Stimulated activated naive CD4-positive, alpha-beta T cell treated with Interleukin-2 at 50 U/mL for 16 hours (primary cell): ENCODE results near the gene MYH11.
"Not testable (repeated sequence)": the region's sequence is repeated elsewhere in the genome, so short reads cannot be mapped to it uniquely, and the experiment has no call there.

Experiments used
- DNase-seq: peaks from one replicate; lab custom pipeline; 2025; lab: John Stamatoyannopoulos, UW

The MYH11 gene

DNA sequence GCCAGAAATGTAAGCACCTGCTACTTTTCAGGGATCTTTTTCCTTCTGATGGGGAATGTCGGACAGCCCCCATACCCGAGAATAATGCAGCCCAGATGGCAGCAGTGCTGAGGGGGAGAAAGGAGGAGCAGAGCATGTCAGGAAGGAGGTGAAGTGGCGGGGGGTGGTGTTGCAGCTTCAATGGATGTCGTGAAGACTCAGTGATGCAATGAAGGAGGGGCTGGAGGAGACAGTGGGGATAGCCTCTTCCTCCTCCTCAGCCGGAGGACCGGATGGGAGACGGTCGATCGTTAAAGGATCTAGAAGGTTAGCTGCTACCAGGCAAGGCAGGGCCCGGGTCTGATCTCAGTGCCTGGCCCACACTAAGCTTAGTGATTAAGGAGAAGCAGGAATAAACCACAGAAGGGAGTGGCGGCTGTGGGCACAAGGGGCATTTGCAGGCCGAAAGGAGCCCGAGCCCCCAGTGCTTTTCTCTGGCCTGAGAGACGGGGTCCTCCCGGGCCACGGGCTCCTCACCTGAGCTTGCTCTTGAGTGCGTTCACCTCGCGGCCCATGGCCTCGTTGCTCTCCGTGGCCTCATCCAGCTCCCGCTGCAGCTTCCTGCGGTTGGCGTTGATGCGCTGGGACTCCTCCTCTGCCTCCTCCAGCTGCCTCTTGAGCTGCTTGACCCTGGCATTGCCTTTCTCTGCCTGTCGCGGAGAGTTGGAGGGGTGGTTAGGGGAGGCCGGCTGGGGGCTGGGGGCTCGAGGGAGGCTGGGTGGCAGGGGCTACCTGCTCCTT is 142.2 kb downstream of the MYH11 start:
- no peak for DNase-seq

- no peak for DNase-seq
Observed at GRCh38 chr16:15708997-15709396, 147.8 kb downstream of the MYH11 start.

- no peak for DNase-seq
Observed at GRCh38 chr16:15708096-15708495, 148.7 kb downstream of the MYH11 start.

DNA sequence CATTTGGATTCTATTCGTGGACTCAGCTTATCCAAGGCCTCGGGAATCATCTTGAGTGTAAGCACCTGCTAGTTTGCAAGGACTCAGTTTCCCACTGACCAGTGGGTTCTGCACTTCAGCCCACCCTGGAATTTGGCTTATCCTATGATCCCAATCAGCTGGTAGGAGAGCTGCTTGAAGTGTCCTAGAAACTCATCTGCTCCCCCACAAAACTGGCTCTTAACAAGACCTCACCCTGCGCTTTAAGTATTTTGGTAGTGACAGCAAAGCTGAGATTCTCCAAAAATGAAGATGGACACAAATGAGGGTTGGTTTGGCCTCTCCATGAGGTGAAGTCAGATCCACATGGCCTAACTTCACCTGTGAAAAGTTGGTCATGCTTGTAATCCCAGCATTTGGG is 149.5 kb downstream of the MYH11 start:
- DNase-seq: no peak

GRCh38 chr16:15705064-15705565 is 151.7 kb downstream of the MYH11 start:
- no peak for DNase-seq

GRCh38 chr16:15704545-15704987 is 152.3 kb downstream of the MYH11 start:
- DNase-seq: peak; percentile 63

DNA sequence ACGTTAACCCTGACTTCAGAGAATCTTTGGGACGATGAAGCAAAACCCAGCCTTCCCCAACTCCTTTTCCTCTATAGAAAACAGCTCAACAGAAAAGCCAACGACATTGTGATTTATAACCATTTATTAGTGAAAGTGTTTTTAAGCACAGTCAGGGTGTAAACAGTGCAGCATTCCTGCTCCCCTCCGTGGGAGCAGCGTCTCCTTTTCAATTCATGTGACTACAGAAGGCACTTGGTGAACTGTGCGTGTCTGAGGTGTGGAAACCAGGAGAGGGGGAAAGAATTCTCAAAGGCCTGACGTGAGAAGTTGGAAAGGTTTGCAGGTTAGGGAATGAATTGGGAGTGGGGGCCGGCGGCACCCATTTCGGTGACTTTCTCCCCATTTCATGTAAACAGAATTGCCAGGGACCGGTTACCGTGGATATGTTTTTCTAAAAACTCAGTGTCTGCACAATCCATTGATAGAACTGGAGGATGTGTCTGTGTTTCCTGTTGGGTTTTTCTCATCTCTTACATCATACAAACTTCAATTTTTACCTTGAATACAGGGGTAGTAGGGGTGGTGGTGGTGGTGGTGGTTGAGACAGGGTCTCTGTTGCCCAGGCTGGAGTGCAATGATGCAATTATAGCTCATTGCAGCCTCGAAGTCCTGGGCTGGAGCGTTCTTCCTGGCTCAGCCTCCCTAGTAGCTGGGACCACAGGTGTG is 153.6 kb downstream of the MYH11 start:
- DNase-seq: no peak

- no peak for DNase-seq
Observed at GRCh38 chr16:15701975-15702970, 154.6 kb downstream of the MYH11 start.

- DNase-seq: no peak
Observed at GRCh38 chr16:15701367-15701766, 155.5 kb downstream of the MYH11 start.

GRCh38 chr16:15699819-15700218 is 157.0 kb downstream of the MYH11 start:
- no peak for DNase-seq

- no peak for DNase-seq
Observed at GRCh38 chr16:15694499-15694898, 162.3 kb downstream of the MYH11 start.

- DNase-seq: not testable (repeated sequence)
Observed at GRCh38 chr16:15692508-15692907, 164.3 kb downstream of the MYH11 start.

GRCh38 chr16:15691046-15691445 is 165.8 kb downstream of the MYH11 start:
- no peak for DNase-seq

DNA sequence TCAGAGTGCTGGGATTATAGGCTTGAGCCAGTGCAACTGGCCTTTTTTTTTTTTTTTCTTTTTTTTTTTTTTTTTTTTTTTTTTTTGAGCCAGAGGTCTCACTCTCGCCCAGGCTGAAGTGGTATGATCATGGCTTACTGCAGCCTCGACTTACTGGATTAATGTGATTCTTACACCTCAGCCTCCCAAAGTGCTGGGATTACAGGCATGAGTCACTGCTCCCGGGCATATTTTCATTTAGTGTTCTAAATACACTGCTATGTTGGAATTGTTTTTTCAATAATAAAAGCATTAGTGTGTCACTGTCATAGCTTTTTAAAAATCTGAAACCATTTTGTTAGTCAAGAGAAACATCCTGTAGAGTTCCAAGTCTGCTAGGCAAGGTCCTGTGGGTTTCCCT is 166.5 kb downstream of the MYH11 start:
- no peak for DNase-seq

DNA sequence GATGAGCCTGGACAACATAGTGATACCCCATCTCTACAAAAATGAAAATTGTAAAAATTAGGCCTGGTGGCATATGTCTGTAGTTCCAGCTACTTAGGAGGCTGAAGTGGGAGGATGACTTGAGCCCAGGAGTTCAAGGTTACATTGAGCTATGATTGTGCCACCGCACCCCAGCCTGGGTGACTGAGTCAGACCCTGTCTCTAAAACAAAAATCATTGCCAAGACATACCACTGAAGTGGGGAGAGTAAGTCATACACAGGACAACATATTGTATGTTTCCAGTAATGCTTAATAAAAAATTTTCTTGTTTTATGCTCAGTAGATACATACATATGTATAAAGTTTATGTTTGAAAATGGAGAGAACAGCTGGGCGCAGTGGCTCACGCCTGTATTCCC is 167.5 kb downstream of the MYH11 start:
- no peak for DNase-seq

DNA sequence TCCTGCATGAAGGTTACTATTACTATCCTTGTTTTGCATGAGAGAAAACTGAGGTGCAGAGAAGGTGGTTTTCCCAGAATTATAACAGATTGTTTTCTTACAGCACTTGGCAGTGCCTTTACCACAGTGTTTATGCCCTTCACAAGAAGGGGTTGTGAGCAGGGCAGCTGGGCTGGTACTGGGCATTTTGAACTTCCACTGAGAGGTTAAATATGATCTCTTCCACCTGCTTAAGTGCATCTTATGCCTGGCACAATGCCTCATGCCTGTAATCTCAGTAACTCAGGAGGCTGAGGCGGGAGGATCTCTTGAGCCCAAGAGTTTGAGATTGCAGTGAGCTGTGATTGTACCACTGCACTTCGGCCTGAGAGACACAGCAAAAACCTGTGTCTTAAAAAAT is 170.5 kb downstream of the MYH11 start:
- DNase-seq: no peak

GRCh38 chr16:15682105-15682570 is 174.7 kb downstream of the MYH11 start:
- DNase-seq: peak; percentile 47

DNA sequence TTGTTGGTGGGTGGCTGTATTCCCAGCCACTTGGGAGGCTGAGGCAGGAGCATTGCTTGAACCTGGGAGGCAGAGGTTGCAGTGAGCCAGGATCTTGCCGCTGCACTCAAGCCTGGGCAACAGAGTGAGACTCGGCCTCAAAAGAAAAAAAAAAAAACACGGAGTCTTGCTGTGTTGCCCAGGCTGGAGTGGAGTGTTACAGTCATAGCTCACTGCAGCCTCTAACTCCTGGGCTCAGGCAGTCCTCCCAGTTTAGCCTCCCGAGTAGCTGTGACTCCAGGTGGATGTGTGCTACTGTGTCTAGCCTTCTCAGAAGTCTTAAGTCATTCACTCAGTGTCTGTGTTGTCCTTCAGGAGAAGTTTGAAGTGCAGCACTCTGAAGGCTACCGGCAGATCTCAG is 179.4 kb downstream of the MYH11 start:
- no peak for DNase-seq

- no peak for DNase-seq
Observed at GRCh38 chr16:15676506-15676905, 180.3 kb downstream of the MYH11 start.

DNA sequence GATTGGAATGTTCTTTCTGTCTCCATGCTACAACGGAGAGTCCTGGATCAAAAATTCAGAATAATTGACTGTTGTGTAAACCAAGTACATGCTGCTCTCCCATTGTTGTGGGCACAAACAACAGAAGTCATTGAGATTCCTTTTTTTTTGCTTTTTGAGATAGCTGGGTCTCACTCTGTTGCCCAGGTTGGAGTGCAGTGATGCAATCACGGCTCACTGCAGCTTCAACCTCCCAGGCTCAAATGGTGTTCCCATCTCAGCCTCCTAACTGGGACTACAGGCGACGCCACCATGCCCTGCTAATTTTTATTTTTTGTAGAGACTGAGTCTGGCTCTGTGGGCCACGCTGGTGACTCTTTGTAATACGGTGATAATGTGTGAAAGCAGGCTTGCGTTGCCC is 182.3 kb downstream of the MYH11 start:
- DNase-seq: no peak

DNA sequence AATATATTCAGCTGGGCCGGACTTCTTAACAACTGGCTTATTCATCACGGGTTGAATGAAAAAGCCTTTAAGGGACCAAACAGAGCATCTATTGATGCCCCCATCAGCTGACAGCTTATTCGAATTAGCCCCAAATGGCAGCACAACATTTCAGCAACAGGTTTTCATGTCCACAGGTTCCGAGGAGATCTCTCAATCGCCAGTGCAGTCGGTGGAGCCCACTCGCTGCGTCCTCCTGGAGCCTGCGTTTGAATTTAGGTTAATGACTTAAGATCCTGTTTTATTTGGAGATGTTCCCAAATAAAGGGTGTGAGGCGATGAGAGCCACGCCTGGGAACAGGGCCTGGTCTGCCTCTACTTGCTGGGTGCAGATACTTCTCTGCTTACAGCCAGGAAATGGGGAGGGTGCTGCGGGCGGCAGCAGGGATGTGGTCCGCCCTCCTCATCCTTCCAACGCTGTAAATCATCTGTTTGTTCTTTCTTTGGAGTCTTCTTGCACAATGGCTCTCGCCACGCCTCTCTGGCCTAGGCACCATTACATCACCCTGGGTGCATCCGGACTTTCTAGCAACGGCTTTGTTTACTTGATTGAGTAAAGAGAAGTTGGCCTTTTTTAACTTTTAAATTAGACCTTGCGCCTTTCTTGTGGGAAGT is 184.2 kb downstream of the MYH11 start:
- DNase-seq: peak; percentile 47
